Measurements from ENCODE around the gene KCMF1.

DNA sequence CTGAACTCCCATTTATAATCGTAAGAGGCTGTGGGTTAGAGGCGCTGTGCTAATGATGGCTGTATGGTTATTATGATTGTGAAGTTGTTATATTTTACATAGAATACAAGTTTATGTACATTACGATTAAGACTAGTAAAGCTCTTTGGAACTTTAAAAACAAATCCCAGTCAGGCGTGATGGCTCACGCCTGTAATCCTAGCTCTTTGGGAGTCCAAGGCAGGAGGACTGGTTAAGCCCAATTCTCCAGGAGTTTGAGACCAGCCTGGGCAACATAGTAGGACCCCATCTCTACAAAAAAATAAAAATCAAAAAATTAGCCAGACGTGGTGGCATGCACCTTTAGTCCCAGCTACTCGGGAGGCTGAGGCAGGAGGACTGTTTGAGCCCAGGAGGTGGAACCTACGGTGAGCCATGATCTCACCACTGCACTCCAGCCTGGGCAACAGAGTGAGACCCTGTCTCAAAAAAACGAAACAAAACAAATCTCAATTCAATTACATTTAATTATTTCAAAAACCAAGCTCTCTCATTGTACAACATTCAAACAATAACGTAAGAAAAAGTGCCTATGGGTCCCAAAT, 23.9 kb upstream of the KCMF1 start:
- TF ChIP-seq POLR2A (IDR thresholded peaks at IDR 0.05): no peak
- TF ChIP-seq, protein P1, sequence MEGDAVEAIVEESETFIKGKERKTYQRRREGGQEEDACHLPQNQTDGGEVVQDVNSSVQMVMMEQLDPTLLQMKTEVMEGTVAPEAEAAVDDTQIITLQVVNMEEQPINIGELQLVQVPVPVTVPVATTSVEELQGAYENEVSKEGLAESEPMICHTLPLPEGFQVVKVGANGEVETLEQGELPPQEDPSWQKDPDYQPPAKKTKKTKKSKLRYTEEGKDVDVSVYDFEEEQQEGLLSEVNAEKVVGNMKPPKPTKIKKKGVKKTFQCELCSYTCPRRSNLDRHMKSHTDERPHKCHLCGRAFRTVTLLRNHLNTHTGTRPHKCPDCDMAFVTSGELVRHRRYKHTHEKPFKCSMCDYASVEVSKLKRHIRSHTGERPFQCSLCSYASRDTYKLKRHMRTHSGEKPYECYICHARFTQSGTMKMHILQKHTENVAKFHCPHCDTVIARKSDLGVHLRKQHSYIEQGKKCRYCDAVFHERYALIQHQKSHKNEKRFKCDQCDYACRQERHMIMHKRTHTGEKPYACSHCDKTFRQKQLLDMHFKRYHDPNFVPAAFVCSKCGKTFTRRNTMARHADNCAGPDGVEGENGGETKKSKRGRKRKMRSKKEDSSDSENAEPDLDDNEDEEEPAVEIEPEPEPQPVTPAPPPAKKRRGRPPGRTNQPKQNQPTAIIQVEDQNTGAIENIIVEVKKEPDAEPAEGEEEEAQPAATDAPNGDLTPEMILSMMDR (IDR thresholded peaks at IDR 0.05): no peak
